Measurements from ENCODE around the gene CYP4F8.

DNA sequence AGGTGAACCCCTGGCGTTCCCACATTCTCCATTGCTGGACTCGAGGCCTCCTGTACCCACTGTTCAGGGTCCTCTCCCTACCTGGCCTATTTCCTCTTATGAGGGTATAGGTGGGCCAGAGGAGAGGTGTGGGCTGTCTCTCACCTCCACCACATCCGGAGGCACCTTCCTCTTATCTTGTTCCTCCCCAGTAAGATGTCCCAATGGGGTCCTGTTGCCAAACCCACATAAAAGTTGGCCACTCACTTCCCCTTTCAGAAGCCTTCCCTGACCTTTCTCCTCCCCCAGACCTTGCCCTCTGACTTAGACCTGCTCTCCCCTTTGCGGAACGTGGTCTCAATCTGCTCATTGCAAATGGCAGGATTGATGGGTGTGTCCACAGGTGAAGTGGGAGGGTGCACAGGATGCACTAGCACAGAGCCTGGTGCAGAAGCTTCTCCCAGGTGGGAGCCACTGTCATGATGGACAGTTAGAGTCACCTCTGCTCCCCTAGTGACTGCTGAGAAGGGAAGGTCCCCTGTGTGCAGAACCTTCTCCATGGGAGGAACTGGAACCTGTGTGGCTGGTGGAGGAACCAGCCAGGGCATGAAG is 27.0 kb downstream of the CYP4F8 start:
- TF ChIP-seq CTCF (IDR thresholded peaks at IDR 0.05) = no peak
- no peak for TF ChIP-seq EP300 (IDR thresholded peaks at IDR 0.05)
- TF ChIP-seq POLR2AphosphoS5 (IDR thresholded peaks at IDR 0.05) = no peak

All from esophagus muscularis mucosa (tissue), 4 donors.